Left renal pelvis (tissue), 4 donors: ENCODE results near the gene PACS1. TPM values are rescaled to one million over a fixed set of nuclear protein-coding genes. Genes with fewer than 3 reads are reported as not detected.
"Not testable (repeated sequence)": the region's sequence is repeated elsewhere in the genome, so short reads cannot be mapped to it uniquely, and the experiment has no call there.

Source experiments
- DNase-seq, 4 donors: peaks; one replicate each; pipeline ENCODE4 v3.0.0-alpha.2; 2013; ENCODE audit warnings: low read depth in 4 of 4, low spot score in 3 of 4
- polyA plus RNA-seq, 4 donors: library from polyadenylated mRNA; unstranded; fragments of 120-200 nt; gene quantifications; one replicate each; pipeline ENCODE4 v1.2.1, GENCODE V29; 2013; ENCODE audit not compliant: insufficient read length in 4 of 4

The PACS1 gene
- polyA plus RNA-seq, 4 donors, result 43.6 to 60.4 (median 49.3) TPM

DNA sequence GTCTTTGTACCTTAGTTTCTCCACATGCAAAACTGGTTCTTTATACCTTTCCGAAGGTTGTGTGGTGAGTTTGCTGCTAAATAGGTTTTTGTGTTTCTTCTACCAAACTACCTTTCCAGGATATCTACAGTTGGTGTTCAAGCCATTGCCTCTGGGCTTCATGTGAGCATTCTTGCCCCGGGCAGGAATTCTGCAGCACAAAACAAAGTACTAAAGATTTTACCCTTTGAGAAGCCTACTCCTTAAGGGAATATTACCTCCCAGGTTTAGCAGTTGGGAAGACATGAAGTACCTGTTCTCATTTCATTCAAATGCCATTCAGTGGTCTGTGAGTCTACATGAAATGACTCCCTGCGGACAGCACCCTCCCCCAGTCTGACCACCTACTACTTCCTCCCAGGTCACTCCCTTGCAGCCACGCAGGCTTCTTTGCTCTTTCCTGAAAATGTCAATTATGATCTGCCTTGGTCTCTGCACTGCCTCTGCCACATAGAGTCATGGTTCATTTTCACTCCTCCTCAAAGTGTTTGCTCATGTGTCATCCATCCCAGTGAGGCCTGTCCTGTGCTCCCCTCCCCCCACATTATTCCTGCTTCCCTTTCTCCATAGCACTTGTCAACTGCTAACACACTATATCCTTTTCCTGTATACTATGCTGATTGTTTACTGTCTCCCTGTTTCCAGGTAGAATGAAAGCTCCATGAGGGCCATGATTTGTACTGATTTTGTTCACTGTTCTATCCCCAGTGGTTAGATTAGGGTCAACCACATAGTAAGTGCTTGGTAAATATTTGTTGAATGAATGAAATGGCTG is 36.9 kb downstream of the PACS1 start:
- DNase-seq, result no peak

DNA sequence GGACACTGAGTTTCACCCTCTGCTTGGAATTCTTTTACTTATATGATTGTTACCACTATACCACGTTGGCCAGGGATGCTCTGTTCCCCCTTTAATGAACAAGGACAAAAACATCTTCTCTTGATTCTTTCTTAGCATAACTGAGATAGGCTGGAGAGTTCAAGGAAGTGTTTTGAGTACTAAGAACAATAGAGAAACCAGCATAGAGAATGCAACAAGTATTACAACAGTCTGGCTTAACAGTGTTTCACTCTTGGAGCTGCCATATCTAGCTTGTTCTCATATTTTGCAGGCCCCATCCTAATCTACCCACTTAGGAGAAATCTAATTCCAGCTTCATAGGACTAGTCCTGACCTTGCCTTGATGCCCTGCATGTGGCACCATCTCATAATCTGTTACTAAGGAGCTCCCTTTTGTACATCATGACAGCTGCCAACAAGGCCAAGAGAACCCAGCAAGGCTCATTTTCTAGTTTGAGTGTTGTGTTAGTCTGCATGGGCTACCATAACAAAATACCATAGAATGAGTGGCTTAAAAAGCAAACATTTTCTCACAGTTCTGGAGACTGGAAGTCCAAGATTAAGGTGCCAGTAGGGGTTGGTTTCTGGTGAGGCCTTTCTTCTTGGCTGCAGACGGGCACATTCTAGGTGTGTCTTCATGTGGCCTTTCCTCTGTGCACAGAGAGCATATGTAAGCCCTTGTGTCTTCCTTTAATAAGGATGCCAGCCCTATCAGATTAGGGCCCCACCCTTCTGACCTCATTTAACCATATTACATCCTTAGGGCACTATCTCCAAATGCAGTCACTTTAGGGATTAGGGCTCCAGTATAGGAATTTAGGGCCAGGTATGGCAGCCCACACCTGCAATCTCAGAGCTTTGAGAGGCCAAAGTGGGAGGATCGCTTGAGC is 37.8 kb downstream of the PACS1 start:
- DNase-seq, result no peak

DNA sequence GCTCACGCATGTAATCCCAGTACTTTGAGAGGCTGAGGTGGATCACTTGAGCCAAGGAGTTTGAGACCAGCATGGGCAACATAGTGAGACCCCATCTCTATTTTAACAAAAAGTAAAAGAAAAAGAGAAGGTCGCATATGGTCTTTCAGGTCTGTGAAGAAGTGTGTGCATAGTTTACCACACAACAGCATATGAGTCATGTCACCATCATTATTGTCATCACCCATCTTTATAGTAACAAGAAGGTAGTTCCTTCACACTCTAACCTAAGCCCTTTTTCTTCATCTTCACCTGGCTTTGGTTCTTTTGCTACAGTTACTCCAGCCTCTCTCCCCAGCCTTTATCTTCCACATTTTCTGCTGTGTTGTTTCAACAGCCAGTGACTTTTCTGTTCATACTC is 39.2 kb downstream of the PACS1 start:
- DNase-seq, result no peak

DNA sequence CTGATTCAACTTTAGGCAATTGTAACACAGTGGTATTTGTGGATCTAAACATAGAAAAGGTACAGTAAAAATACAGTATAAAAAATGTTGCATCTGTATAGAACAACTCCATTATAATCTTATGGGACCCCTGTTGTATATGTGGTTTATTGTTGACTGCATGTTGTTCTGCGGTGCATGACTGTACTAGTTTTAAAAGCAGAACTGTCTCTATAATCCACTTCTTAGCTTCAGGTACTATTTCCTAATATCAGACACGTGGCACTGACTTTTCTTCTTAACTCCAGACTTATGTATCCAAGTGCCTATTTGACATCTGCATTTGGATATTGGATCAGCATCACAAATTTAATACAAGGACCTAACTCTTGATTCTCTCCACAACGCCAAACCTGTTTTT is 41.1 kb downstream of the PACS1 start:
- no peak for DNase-seq

DNA sequence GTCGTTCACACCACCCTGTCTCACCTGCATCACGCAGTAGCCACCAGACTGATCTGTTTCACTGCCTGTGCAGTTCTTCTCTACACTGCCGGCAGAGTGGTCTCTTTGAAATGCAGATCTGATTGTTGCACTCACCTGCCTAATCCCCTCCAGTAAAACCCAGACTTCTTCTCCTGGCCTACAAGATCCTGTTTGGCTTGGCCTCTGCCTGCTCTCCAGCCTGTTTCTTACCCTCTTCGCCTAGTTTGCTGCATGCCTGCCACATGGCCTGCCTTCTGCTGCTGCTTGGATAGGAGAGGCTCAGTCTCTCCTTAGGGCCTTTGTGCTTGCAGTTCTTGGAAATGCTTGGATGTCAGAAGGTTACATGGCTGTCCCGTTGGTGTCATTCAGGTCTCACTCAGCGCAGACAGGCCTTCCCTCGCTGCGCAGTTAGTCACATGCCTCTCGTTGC is 42.0 kb downstream of the PACS1 start:
- no peak for DNase-seq

DNA sequence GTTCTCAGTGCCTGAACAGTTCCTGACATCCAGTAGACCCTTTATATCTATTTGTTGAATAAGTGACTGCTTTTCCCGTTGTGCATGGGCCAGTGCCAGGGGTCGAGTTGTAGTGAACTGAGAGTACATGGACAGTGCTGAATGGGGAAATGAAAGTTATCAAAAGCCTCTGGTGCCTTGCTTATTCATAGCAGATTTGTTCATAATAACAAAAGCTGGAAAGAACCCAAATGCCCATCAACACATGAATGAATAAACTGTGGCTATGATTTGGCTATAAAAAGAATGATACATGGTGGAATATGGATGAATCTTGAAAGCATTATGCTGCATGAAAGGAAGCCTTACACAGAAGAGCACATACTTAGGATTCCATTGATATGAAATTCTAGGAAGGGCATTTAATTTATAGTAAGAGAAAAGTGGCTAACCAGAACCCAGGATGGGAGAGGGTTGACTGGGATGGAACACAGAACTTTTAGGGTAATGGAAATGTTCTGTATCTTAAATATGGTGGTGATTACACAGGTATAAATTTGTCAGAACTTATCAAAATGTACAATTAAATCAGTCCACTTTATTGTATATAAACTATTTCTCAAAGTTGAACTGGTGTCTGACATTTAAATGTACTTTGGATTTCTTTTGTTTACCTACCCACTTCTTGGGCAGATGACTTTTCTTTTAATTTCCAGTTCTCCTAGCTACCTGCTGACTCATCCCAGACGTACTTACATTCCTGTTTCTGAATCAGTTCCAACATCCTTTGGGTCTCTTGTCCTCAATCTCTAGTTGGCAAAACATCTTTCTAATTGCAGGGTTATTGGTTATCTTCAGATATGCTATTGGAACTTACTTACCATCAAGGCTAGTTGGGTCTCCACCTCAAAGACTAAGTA is 42.8 kb downstream of the PACS1 start:
- no peak for DNase-seq

DNA sequence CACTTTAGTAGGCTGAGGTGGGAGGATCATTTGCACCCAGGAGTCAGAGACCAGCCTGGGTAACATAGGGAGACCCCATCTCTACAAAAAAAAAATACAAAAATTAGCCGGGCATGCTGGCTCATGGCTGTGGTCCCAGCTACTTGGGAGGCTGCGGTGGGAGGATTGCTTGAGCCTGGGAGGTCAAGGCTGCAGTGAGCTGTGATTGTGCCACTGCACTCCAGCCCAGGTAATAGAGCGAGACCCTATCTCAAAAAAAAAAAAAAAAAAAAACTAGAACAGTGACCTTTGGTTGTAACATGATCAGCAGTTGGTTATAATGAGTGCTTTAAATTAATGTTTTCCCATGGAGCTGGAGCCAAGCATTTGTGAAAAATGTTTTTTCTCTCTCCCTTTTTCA is 44.9 kb downstream of the PACS1 start:
- DNase-seq, result not testable (repeated sequence)

DNA sequence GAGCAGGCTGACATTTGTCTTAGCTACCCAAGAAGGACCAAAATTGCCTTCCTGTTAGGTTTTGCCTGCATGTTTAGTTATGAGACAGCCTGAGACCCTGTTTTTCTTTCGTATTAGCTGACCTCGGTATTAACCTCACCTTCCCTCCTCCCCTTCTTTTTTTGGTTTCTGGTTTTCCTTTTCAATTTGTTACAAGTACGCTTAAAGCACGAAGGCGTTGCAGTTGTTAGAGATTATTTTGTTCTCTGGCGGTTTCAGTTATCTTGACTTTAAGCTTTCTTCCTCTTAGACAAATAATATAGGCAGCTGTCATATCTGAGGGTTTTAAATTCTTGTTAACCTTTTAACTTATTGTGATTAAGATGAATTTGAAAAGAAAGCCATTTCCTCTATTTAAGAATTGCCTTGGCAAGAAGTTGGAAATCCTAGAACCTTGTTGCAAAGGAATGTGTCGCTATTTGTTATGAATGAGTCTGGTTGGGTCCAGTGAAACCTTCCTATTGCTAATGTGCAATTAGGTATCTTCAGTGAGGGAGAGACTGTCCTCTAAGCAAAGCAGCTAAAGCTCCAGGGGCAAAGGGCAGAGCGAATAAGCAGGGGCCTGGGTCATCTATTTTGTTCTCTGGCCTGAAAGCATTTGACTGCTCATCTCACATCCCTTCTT is 45.7 kb downstream of the PACS1 start:
- DNase-seq, result no peak

DNA sequence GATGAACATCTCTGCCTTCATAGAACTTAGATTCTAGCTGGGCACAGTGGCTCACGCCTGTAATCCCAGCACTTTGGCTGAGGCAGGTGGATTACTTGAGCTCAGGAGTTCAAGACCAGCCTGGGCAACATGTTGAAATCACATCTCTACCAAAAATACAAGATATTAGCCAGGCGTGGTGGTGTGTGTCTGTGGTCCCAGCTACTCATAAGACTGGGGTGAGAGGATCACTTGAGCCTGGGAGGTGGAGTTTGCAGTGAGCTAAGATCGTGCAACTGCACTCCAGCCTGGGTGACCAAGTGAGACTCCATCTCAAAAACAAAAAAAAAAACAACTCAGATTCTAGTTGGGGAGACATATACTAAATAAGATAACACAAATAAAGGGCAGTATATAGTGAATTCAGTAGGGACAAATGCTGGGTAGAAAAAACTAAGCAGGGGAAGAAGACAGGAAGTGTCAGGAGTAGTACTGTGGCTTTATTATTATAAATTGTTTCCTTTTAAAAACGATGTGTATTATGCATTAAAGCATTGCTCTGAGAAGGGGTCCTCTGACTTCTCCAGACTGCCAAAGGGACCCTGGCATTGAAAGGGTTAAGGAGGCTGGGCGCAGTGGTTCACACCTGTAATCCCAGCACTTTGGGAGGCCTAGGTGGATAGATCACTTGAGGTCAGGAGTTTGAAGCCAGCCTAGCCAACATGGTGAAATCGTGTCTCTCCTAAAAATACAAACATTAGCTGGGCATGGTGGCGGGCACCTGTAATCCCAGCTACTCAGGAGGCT is 46.7 kb downstream of the PACS1 start:
- no peak for DNase-seq

DNA sequence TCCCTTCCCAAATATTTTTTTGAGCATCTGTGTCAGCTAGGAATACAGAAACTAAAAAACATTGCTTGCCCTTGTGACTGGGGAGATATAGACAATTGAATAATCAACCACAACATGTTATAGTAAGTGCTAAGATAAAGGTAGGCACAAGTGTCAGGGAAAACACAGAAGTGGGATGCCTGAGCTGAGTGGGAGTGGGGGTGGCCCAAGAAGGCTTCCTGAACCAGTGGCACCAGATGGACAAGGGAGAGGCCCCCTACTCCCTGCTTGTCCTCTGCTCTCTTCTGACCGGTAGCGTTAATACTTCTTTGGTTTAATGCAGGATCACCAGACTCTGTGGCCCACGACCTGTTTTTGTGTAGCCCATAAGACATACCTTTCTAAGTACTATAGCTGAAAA is 48.8 kb downstream of the PACS1 start:
- DNase-seq, result no peak

DNA sequence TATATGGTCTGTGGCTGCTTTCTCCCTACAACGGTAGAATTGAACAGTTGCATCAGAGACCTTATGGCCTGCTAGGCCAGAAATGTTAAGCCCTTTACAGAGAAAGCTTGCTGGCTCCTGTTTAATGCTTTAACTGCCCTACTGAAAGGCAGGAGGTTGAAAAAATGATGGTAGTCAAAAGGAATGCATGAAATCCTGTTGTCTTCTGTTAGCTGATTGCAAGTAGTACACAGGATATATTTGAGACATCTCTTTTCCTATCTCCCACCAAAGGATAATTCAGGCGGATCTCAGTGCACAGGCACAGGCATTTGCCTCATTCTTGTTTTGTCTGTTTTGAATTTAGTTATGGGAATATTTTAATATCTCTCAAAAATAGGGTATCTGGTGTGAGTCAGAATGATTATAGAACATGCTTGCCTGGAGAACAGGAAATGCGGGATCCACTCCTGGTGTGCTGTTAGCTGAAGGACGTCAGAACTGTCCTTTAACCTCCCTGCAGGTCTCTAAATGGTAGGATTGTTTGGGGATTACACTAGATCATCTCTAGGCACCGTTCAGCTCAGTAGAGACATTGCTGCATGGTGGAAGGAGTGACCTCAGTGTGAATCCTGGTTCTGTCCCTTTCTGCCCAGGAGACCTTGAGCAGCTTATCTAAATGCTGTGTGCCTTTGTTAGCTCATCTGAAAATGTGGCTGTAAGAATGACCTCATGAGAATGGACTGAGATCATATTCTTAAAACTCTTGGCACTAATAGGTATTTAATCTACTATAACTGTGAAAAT is 49.5 kb downstream of the PACS1 start:
- no peak for DNase-seq

DNA sequence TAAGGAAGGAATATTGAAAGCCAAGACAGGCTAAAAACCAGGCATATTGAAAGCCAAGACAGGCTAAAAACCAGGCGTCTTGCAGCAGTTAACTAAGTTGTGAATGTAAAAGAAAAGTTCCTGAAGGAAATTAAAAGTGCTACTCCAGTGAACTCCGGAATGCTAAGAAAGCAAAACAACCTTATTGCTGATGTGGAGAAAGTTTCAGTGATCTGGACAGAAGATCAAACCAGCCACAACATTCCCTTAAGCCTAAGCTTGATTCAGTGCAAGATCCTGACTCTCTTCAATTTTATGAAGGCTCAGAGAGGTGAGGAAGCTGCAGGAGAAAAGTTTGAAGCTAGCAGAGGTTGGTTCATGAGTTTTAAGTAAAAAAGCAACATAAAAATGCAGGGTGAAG is 51.4 kb downstream of the PACS1 start:
- no peak for DNase-seq

DNA sequence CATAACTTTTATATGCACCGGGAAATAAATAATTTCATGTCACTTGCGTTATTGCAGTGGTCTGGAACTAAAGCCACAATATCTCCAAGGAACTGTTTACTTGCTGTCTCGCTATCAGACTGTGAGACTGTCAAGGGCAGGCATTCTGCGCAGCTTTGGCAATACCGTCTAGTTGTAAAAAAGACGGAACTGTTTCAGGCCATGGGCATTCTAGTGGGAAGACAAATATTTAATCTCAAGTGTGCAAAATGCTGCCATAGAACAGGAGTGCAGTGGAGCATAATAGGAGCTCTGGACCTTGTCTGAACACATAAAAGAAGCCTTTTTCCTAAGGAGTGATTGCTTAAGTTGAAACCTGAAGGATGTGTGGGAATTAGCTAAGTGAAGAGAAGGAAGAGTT is 53.8 kb downstream of the PACS1 start:
- DNase-seq, result no peak

DNA sequence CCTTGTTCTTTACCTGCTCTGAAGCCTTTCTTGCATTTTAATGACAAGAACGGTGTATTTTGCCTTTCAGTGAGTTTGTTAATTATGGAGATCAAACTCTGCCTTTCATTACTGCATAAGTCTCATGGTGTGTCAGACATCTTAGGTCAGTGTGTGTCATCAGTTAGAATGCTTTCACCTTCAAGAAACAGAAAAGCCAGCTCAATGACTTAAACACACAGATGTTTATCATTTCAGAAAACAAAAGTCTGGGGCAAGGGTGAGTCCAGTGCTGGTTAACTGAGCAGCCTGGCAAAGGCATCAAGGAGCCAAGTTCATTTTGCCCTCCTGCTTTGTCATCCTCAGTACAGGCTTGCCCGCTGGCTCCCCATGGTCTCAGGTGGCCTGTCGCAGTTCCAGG is 54.5 kb downstream of the PACS1 start:
- DNase-seq, result no peak

DNA sequence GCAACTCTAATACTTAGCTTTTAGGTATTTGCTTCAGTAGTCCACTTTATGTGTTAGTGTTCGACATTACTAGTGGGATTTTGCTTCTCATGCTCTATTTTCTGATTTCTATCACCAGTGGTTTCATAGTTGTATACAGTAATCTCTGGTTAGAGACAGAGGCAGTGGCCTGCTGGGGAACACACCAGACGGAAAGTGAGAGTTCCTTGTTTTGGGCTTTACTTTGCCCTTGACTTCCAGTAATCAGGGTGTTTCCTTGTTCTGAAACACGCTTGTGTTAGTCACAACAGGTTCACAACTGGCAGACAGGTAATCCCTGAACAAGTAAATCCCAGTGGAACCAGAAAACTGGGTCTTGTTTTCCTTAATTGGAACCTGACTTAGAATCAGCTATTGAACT is 56.0 kb downstream of the PACS1 start:
- no peak for DNase-seq

DNA sequence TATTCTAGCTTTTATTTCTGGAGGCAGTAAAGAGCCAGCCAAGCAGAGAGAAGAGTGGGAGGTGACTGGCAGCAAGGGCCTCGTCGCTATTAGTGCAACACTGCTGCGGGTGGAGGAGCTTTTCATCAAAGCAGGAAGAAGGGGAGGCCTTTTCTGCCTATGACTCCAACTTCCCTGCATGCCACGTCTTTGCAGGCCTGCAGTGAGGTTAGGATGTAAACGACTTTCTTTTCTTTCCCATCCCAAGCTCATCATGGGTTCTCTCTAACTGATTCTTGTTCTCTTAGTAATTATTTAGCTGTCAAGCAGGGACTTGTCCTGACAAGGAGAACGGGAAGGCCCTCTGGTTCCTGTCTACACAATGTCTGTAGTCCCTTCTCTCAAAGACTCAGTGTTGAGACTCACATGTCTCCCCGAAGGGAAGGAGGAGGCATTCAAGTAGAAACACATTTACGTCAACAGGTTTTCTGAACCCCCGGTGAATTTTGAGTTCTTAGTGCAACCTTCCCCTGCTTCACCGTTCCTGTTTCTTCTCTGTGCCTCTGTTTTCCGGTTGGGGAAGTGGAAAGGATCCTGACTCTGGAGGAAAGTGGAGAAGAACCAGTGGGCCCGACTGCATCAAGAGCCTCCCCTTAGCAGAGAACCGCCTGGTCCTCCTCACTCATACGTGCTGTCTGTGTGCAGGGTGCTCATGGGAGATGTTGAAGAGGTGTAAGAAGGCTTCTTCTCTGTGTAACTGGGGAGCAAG is 56.9 kb downstream of the PACS1 start:
- DNase-seq, result peak; percentile 29 to 57 (median 40)

DNA sequence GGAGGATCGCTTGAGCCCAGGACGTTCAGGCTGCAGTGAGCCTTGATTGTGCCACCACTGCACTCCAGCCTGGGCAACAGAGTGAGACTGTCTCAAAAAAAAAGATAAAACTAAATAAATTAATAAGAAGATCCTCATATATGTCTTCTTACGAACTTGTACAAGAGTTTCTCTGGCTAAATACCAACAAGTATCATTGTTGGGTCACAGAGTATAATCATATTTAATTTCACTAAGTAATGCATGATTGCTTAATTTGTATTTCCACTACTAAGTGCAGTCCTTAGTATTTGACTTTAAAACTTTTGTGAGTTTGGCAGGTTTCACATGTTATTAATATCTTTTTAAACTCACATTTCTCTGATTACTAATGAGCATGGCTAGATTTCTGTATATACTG is 60.9 kb downstream of the PACS1 start:
- DNase-seq, result no peak
